ENCODE results near the gene FAM111B. TPM values are rescaled to one million over a fixed set of nuclear protein-coding genes. Genes with fewer than 3 reads are reported as not detected.
"Not testable (repeated sequence)": the region's sequence is repeated elsewhere in the genome, so short reads cannot be mapped to it uniquely, and the experiment has no call there.

Gene FAM111B
- total RNA-seq, 3 donors from 2014 or later (not counting 1 experiment from before 2014, with no cell fraction given): 1.2 to 1.9 (median 1.4) TPM

- no peak overlapping the region for H3K4me3 Mint-ChIP-seq
- H3K9me3 Mint-ChIP-seq: no peaks in the 10 kb centered on the region
- Histone ChIP-seq H3K27me3 (ENCODE audit: control insufficient read depth, insufficient read depth, low read length) (peaks cover 5% of the 10 kb centered on the region), H3K27ac (ENCODE audit: low read length) (no peak overlapping the region), H3K9me3 (ENCODE audit: control insufficient read depth, insufficient read depth, low read length) (no peaks in the 10 kb centered on the region), H3K4me1 (ENCODE audit: control insufficient read depth, insufficient read depth, low read length) (peaks cover 8% of the 10 kb centered on the region), H3K4me3 (ENCODE audit: low read length) (no peak overlapping the region), H3K36me3 (ENCODE audit: control insufficient read depth, insufficient read depth, low read length) (no peaks in the 10 kb centered on the region)
- H3K27me3 Mint-ChIP-seq (ENCODE audit: low read depth in 2 of 2): peaks cover 36 to 62% of the 10 kb centered on the region in 2 donors
- no peak for TF ChIP-seq CTCF (IDR thresholded peaks at IDR 0.05)
- H3K27ac Mint-ChIP-seq: no peak overlapping the region
- ATAC-seq: no peak
- DNase-seq: no peak
- WGBS (ENCODE audit: insufficient coverage): 49% methylated on average over 56 of the region's 56 CpGs
- intact Hi-C loops (cut with micrococcal nuclease): no loop called here
- H3K36me3 Mint-ChIP-seq: no peaks in the 10 kb centered on the region
- peaks cover 8 to 9% of the 10 kb centered on the region in 2 donors for H3K4me1 Mint-ChIP-seq
Measured at GRCh38 chr11:59062602-59063529, 44.2 kb upstream of the FAM111B start.

GRCh38 chr11:59063996-59064727 lies 42.9 kb upstream of the FAM111B start:
- H3K4me1 Mint-ChIP-seq; H3K9me3 Mint-ChIP-seq; H3K36me3 Mint-ChIP-seq; DNase-seq; H3K27ac ChIP-seq (ENCODE audit: low read length); intact Hi-C loops (cut with micrococcal nuclease); H3K4me1 ChIP-seq (ENCODE audit: control insufficient read depth, insufficient read depth, low read length); H3K36me3 ChIP-seq (ENCODE audit: control insufficient read depth, insufficient read depth, low read length); H3K4me3 Mint-ChIP-seq; H3K27ac Mint-ChIP-seq; ATAC-seq; H3K27me3 ChIP-seq (ENCODE audit: control insufficient read depth, insufficient read depth, low read length); H3K4me3 ChIP-seq (ENCODE audit: low read length); H3K9me3 ChIP-seq (ENCODE audit: control insufficient read depth, insufficient read depth, low read length): not testable (repeated sequence)
- peaks cover 32 to 59% of the 10 kb centered on the region in 2 donors for H3K27me3 Mint-ChIP-seq (ENCODE audit: low read depth in 2 of 2)
- 77% methylated on average over 14 of the region's 14 CpGs for WGBS (ENCODE audit: insufficient coverage)

- no CpG with 5 or more reads among the region's 1 CpG for WGBS (ENCODE audit: insufficient coverage)
- H3K36me3 ChIP-seq (ENCODE audit: control insufficient read depth, insufficient read depth, low read length): no peaks in the 10 kb centered on the region
- peaks cover 2% of the 10 kb centered on the region for H3K27me3 ChIP-seq (ENCODE audit: control insufficient read depth, insufficient read depth, low read length)
Measured at GRCh38 chr11:59069087-59069486, 38.0 kb upstream of the FAM111B start.

More at GRCh38 chr11:59069087-59069486, 38.0 kb upstream of the FAM111B start:
- Mint-ChIP-seq H3K27me3 (ENCODE audit: low read depth in 2 of 2) (peaks cover 32 to 75% of the 10 kb centered on the region in 2 donors), H3K4me3 (no peak overlapping the region), H3K4me1 (no peaks in the 10 kb centered on the region), H3K9me3 (no peaks in the 10 kb centered on the region), H3K36me3 (no peaks in the 10 kb centered on the region), H3K27ac (no peak overlapping the region)
- no peak for ATAC-seq
- Histone ChIP-seq H3K4me1 (ENCODE audit: control insufficient read depth, insufficient read depth, low read length) (no peaks in the 10 kb centered on the region), H3K4me3 (ENCODE audit: low read length) (no peak overlapping the region), H3K27ac (ENCODE audit: low read length) (no peak overlapping the region), H3K9me3 (ENCODE audit: control insufficient read depth, insufficient read depth, low read length) (no peaks in the 10 kb centered on the region)
- intact Hi-C loops (cut with micrococcal nuclease): no loop called here
- DNase-seq: no peak
- no peak for TF ChIP-seq CTCF (IDR thresholded peaks at IDR 0.05)
